ENCODE measurements around the gene OGA. TPM values are rescaled to one million over a fixed set of nuclear protein-coding genes. Genes with fewer than 3 reads are reported as not detected.

OGA gene
- total RNA-seq = 32.8 TPM

DNA sequence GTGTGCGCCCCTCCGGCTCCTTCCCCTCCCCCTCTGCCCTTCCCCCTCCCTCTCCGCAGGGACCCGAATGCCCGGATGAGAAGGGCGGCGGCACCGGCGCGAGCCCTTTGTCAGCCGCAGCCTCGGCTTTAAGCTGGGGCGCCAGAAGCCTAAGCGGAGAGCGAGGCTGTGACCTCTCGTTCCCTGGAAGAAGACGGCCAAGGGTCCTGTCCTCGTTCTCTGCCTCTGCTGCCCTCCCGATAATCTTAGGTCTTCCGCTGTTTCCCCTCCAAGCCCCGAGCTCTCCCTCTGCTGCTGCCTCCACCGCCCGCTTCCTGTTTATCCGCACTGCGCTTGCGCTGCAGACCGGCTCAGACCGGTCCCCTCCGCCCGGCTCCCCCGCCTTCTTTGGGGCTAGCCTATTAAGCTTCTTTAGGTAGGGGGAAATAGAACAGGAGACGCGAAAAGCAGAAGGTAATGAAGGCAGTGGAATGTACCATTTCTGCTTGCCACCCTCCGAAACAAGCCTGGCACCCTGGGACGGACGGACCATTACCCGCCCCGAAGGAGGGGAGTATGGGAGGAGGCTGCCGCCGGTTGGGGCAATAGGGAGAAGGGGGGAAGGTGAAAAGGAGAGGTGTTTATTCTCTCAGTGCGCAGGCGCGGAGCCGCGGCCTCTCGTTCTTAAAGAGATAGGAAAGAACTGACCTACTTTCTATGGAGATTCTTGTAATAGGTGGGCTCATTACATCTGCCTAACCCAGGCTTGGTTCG lies at the start of gene OGA:
Gene OGA, minus strand, starts transcription at position 326 of the 753 bp plus-strand sequence. CDS start 422 bp downstream, outside the sequence.
- DNase-seq (ENCODE audit: low spot score) (peak; percentile 98), ATAC-seq (peak; percentile 90)

- DNase-seq (ENCODE audit: low spot score) = no peak
- no peak for ATAC-seq
Observed at GRCh38 chr10:101867931-101868330, 49.7 kb upstream of the OGA start.

DNA sequence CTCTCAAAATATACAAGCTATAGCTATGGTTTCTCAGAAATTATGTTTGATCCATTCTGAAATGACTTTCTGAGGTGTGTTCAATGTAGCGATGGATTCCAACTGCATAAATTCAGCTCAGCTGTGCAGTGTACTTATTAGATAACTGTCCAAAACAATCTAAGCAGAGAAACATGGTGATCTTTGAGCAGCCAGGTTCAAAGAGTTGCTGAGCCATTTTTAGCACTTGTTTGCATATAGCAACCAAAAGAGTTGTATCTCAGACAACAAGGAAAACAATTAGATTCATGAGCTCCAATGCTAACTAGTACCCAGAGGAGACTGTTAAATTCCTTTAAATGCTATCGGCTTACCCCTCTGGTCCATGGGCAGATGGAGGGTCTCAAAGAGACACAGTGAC lies 41.3 kb upstream of the OGA start:
- DNase-seq (ENCODE audit: low spot score) = no peak
- no peak for ATAC-seq

GRCh38 chr10:101858723-101859500 lies 40.7 kb upstream of the OGA start:
- DNase-seq (ENCODE audit: low spot score) = no peak
- no peak for ATAC-seq

DNA sequence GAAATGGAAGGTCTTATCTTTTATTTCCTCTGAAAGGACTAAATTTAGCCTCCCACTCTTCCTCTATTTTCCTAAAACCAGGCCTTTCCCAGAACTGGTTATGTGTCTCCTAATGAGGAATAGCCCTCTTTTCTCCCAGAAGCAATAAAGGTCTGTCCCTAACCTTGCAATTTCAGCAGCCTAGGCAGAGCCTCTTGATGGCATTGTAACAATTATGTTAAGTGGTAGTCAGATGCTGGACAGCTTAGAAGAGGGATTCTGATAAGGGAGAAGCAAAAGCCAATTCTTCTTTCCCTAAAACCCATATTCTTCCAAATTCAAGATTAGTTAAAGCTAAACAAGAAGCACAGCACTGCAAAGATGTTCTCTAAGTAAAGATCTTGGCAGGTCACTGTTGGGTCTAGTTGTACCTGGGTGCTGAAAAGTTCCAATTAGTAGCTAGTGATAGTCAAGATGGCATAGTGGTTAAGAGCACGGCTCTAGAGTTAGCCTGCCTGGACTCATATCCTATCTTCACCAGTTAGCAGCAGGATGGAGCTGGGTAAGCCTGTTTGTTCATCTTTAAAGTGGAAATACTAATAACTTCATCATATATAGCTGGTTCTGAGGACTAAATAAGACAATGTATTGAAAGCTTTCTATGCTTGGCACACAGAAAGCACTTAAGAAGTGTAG lies 39.7 kb upstream of the OGA start:
- DNase-seq (ENCODE audit: low spot score) = no peak
- no peak for ATAC-seq

GRCh38 chr10:101856626-101857025 lies 38.4 kb upstream of the OGA start:
- DNase-seq (ENCODE audit: low spot score) = no peak
- ATAC-seq = peak; percentile 40

DNA sequence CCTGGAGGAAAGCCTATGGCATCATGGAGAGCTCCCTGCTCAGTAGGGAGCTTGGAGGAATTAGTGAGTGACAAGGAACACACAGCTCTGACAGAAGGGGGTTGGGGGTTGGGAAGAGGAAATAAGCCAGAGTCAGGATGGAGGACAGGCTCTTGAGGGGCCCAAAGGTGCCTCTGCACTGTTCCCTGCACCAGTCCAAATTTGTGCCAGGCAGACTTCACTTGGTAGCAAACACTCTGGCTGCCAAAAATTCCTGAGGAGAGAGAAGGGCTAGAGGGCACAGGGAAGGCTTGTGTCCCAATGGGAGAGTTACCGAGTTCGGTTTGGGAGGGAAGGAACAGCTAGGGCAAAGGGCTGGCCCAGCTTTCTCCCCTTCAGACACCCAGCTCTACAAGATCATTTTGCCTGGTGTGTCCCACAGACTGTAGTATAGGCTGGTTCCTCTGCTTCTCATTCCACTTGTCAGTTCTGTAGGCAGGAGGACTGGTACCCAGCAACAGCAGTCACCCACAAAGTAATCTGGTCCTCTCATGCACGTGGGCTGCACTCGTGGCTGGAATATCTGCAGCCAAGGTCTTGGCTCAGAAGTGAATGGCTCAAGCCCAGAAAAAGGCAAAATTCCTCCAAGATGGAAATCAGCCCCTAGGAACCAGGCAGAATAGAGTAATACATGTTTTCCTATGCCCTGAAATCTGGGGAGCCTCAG lies 33.3 kb upstream of the OGA start:
- DNase-seq (ENCODE audit: low spot score) = no peak
- no peak for ATAC-seq

DNA sequence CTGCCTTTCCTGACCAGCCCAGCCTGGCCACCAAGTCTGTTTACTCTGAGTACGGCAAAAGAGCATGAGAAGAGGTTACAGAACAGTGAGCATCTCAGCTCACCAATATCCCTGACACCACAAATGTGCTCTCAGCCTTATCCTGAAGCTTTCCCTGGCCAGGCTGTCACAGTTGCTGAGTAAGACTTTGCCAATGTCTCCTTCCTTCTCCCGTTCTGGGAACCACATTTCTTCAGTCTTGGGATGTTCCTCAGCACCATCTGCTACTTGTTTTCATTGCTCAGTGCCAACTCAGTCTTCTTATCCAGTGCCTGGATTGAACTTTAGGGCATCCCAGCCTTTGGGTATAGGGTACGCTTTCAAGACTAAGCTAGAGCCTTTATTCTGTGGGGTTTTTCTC lies 32.5 kb upstream of the OGA start:
- ATAC-seq = no peak
- no peak for DNase-seq (ENCODE audit: low spot score)

DNA sequence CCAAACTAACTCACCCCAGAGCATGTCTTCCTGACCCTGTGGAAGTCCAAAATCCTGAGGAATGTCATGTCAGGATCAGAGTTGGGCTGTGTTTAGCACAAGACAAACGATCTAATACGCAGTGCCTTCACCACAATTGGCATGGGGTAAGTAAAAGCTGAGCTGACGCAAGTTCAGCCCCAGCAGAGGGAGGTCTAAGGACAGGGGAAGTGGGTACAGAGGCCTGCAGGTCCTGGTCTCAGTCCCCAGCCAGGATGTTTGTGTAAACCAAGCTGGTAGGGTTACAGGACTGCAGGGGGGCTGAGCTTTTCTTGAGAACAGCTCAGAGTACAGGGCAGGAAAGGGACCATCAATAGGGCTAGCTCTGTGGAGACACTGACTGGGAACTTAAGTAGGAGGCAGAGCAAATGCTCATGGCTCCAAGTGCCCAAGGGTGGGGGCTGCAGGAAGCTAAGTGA lies 30.7 kb upstream of the OGA start:
- peak; percentile 22 for ATAC-seq
- peak; percentile 41 for DNase-seq (ENCODE audit: low spot score)

GRCh38 chr10:101848408-101848807 lies 30.2 kb upstream of the OGA start:
- no peak for ATAC-seq
- DNase-seq (ENCODE audit: low spot score) = no peak

GRCh38 chr10:101845893-101846292 lies 27.6 kb upstream of the OGA start:
- ATAC-seq = no peak
- DNase-seq (ENCODE audit: low spot score) = peak; percentile 18

DNA sequence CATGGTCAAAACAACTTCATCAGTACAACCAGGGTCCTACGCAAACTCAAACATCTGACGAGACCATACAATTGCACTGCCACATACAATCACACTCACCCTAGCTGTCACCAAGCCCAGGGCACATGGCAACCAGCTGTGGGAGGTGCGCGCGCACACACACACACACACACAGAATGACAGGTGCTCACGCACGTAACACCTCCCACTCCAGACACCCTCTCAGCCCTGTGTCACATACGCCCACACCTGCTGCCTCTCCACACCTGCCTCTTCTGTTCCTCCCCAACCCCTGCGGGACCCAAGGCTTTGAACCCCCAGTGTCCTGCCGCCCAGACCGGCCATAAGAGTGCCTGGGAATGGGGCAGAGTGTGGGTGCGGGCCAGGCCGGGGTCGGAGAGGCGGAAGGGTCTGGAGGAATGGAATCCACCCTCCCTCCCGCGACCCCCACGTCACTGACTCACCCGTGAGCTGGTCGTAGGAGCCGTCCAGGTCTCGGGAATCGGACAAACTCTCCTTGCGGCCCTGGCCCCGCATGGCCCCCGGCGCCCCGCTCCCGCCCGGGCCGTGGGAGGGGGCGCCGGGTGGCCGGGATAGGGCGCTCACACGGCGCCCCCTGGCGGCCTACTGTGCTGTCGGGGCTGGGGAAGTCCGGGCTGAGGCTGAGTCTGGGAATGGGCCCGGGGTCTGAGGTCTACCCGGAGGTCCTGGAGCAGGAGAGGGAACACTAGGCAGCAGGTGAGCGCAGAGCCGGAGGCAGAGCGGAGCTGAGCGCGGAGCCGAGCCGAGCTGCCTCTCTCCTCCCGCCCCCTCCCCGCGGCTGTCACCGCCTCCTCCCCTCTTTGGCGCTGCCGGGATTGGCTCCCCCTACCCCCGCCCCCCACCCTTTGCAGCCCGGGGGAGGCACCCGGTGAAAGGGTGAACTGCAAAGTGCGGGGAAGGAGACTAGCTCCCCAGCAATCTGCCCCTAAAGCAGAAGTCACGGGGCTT lies 25.1 kb upstream of the OGA start, which contains the start of gene KCNIP2:
Gene KCNIP2, minus strand, starts transcription at position 769 of the 990 bp plus-strand sequence. Its CDS starts 232 bp downstream, at position 537.
- ATAC-seq = peak; percentile 41

DNA sequence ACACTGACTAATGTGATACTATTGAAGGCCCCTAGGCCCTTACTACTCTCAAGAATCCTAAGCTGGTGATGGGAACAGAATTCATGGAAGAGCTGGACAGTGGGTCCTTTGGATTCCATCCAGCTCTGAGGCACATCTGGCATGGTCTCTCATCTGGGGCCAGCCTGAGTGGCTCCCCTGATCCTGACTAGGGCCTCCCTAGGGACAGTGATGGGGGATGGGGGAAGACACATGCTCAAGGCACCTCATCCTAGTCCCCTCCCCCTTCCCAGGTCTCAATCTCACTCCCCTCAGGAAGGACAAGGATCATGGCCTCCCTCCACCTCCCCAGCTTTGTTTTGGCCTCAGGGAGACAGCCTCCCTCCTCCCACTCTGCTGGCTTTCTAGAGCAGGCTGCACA lies 23.6 kb upstream of the OGA start:
- no peak for ATAC-seq
- DNase-seq (ENCODE audit: low spot score) = no peak

More for the DNA sequence above, 25.1 kb upstream of the OGA start, which contains the start of gene KCNIP2:
- no peak for DNase-seq (ENCODE audit: low spot score)

DNA sequence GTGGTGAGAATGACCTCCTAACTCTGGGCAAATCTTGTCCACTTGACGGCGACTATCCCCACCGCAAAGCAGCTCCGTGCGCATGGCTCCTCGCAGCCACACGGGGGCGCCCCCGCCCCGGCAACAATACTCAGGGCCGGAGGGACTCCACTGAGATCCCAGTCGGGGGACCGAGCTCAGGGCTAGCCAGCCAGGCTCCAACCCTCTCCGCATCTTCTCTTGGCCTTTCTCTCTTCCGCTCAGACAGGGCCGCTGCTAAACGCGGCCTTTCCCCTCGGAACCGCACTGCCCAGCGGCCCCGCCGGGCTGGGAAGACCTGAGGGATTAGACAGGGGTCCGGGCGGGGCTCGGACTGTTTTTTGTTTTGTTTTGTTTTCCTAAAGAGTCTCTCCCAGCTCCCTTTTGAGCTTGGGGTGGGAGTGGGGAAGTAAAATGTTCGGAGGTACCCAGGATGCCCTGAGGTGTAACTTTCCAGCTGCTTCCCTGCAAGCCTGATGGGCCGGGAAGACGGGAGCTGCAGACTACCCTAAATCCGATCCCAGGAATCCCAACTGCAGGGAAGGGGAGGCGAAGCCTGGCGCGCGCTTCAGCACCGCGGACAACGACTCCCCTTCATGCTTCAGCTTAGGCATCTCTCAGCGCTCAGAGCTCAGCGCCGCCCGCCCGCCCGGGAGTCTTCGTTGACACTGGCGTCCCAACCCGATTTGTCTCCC lies 22.7 kb upstream of the OGA start:
- DNase-seq (ENCODE audit: low spot score) (peak; percentile 80), ATAC-seq (peak; percentile 82)

DNA sequence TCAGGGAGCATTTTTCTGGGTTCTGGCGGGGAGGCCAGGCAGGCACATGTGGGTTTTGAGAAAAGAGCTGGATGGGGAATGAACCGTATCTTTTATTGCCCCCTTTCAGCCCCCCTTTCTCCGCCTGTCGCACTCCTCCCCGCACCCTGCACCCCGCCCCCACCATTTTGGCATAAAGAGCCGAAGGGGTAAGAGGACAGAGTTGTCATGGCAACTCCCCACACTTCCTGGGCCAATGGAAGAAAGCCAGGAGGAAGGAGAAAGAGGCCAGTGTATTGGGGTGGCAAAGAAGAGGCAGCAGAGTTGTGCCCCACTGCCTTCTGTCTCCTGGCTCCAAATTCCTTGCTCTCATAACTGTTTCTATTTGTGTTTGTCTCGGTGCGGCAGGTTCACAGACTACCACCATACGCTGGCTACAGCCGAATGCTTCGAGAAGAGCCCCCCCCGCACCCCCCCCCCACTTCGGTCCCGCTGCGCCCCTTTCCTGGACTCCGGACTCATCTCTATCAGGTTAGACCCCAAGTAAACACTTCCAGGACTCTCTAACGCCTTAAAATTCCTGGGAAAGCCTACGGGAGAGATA lies 21.9 kb upstream of the OGA start:
- ATAC-seq (peak; percentile 1), DNase-seq (ENCODE audit: low spot score) (no peak)

DNA sequence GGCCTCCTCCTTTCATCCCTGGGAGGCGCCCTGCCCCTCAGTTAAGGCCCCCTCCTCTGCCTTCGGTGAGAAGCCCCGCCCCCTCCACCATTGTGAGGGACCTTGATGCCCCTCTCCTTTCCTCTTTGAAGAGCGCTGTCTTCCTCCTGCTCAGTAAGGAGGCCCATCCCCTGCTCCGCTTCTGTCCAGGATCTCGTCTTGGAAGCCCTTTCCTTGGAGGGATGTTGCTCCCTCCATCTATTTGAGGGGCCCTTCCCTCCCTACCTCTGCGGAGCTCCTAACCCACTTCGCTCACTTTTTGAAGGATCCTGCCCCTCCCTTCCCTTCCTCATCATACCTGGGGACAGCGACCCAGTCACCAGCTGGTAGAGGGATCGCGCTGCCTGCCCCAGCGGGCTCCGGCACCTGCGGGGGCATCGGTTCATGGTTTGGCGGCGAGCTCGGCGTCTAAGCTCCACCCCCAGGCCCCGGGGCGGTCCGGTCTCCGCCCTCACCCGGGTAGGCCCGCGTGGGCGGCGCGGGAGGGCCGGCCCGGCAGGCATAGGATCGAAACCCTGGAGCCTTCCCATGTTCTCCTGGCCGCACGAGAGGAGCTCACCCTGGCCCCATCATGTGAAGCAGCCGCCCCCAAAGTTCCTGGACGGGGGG lies 21.3 kb upstream of the OGA start:
- peak; percentile 70 for DNase-seq (ENCODE audit: low spot score)

DNA sequence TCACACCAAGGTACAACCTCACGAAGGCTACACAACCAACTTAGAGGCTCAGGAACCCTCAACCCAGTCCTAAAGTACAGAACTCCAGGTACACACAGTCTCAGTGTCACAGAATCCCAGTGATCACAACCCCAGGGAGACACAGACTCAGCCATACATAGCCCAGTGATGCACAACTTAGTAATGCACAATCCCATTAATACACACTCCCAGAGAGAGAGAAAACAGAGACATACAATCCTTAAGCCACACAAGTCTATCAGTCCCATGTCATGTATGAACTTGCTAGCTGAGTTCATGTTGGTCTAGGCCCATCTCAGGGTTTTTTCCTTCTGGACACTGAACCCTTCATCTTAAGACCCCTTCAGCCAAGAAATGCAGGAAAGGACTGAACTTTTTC lies 20.8 kb upstream of the OGA start:
- DNase-seq (ENCODE audit: low spot score) (no peak), ATAC-seq (no peak)

More for the DNA sequence above, 21.3 kb upstream of the OGA start:
- peak; percentile 76 for ATAC-seq

DNA sequence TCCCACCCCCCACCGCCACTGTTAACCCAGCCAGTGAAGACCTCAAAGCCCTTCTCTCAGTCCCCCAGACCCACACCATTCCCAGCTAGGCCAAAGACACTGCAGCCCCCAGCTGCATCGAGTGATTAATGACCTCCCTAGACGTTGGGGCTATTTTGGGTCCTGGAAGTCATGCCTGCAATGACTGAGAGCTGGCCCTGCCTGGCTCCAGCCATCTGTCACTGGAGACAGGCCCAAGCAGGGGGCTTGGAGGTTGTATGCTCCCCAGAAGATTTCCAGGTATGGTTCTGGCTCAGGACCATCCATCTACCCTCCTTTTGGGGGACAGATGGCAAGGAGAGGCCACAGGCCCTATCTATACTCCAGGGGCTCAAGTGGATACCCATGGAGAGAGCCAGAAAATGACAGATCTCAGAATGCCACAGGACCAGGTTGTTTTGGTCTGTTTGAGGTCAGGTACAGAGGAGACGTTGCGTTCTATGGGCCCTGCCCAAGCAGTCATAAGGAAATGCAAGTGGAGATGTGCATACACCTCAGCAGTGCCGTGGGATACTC lies 20.2 kb upstream of the OGA start:
- ATAC-seq (no peak), DNase-seq (ENCODE audit: low spot score) (no peak)
